Measurements from ENCODE around the gene ARFGAP1. TPM values are rescaled to one million over a fixed set of nuclear protein-coding genes. Genes with fewer than 3 reads are reported as not detected.

ARFGAP1 gene
- total RNA-seq, 2 donors from 2014 or later, result 52.7 to 162 TPM

GRCh38 chr20:63297371-63297781, 24.8 kb downstream of the ARFGAP1 start:
- H3K27me3 ChIP-seq, result peaks cover 0 to 15% of the 10 kb centered on the region in 2 donors
- TF ChIP-seq CTCF (IDR thresholded peaks at IDR 0.05) (no peak), POLR2A (IDR thresholded peaks at IDR 0.05) (no peak)
- DNase-seq (no peak), ATAC-seq (no peak)
- no peaks in the 10 kb centered on the region for H3K36me3 ChIP-seq (replicated peaks in 1 of 2; ENCODE audit: insufficient read depth in 1 of 2, low read depth in 2 of 2)
- intact Hi-C loops (cut with DNase I), result no loop called here
- H3K4me3 ChIP-seq, result no peak overlapping the region
- 41% methylated on average over 9 of the region's 11 CpGs; no CpG with 5 or more reads in 1 of the 2 donors for WGBS, 2 donors
- no peaks in the 10 kb centered on the region for H3K9me3 ChIP-seq
- no peaks in the 10 kb centered on the region for H3K4me1 ChIP-seq
- no peak overlapping the region for H3K27ac ChIP-seq

- H3K9me3 ChIP-seq, result no peaks in the 10 kb centered on the region
- ATAC-seq (no peak), DNase-seq (no peak)
- intact Hi-C loops (cut with DNase I), result no loop called here
- WGBS, 2 donors, result 68 to 71% methylated on average over 12 to 15 of the region's 16 CpGs
- TF ChIP-seq CTCF (IDR thresholded peaks at IDR 0.05), result no peak
- no peak for TF ChIP-seq POLR2A (IDR thresholded peaks at IDR 0.05)
- H3K27ac ChIP-seq, result no peak overlapping the region
- peaks cover 0 to 15% of the 10 kb centered on the region in 2 donors for H3K27me3 ChIP-seq
- H3K4me3 ChIP-seq, result no peak overlapping the region
- H3K4me1 ChIP-seq, result no peaks in the 10 kb centered on the region
- H3K36me3 ChIP-seq (replicated peaks in 1 of 2; ENCODE audit: insufficient read depth in 1 of 2, low read depth in 2 of 2), result no peaks in the 10 kb centered on the region
These were observed 25.4 kb downstream of the ARFGAP1 start for GRCh38 chr20:63297796-63298572.

- intact Hi-C loops (cut with DNase I), result no loop called here
- no peak for ATAC-seq
- 68 to 71% methylated on average over 17 of the region's 17 CpGs for WGBS, 2 donors
- H3K9me3 ChIP-seq, result no peaks in the 10 kb centered on the region
- H3K36me3 ChIP-seq (replicated peaks in 1 of 2; ENCODE audit: insufficient read depth in 1 of 2, low read depth in 2 of 2), result no peaks in the 10 kb centered on the region
- H3K27ac ChIP-seq, result no peak overlapping the region
- no peak for TF ChIP-seq CTCF (IDR thresholded peaks at IDR 0.05)
- TF ChIP-seq POLR2A (IDR thresholded peaks at IDR 0.05), result no peak
- peaks cover 0 to 15% of the 10 kb centered on the region in 2 donors for H3K27me3 ChIP-seq
- H3K4me1 ChIP-seq, result no peaks in the 10 kb centered on the region
- no peak for DNase-seq
- no peak overlapping the region for H3K4me3 ChIP-seq
These were observed 26.2 kb downstream of the ARFGAP1 start for GRCh38 chr20:63298731-63299312.

GRCh38 chr20:63301671-63302070, 29.1 kb downstream of the ARFGAP1 start:
- H3K9me3 ChIP-seq, result no peaks in the 10 kb centered on the region
- intact Hi-C loops (cut with DNase I), result no loop called here
- no peaks in the 10 kb centered on the region for H3K36me3 ChIP-seq (replicated peaks in 1 of 2; ENCODE audit: insufficient read depth in 1 of 2, low read depth in 2 of 2)
- no peak overlapping the region for H3K4me3 ChIP-seq
- no peak overlapping the region for H3K27ac ChIP-seq
- ATAC-seq (no peak), DNase-seq (no peak)
- no peaks in the 10 kb centered on the region for H3K4me1 ChIP-seq
- TF ChIP-seq CTCF (IDR thresholded peaks at IDR 0.05), result no peak
- no peak for TF ChIP-seq POLR2A (IDR thresholded peaks at IDR 0.05)
- peaks cover 0 to 33% of the 10 kb centered on the region in 2 donors for H3K27me3 ChIP-seq
- WGBS, 2 donors, result 97% methylated on average over 1 of the region's 1 CpG
